ENCODE data around the gene ATXN3.
"Not testable (repeated sequence)": the region's sequence is repeated elsewhere in the genome, so short reads cannot be mapped to it uniquely, and the experiment has no call there.

The ATXN3 gene

DNA sequence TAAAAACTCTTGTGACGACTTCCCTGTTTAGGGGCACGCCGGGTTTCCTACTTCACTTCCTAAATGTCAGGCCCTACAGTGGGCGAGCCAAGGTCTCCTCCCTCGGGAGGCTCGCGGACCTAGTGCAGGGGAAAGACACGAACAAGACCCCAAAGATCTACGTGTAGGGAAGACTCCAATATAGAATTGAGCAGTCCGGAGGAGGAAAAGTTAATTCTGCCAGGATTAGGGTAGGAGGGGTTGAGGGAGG lies 564 bp downstream of the ATXN3 start:
- no peaks in the 10 kb centered on the region for H3K9me3 Mint-ChIP-seq
- H3K27ac Mint-ChIP-seq = peak overlapping the region; percentile 88
- H3K4me1 Mint-ChIP-seq (ENCODE audit: low read depth) = peaks cover 20% of the 10 kb centered on the region
- peaks cover 2% of the 10 kb centered on the region for H3K36me3 Mint-ChIP-seq (ENCODE audit: low read depth)
- H3K4me3 Mint-ChIP-seq = peak overlapping the region; percentile 94
- H3K27me3 Mint-ChIP-seq (ENCODE audit: low read depth) = no peaks in the 10 kb centered on the region

DNA sequence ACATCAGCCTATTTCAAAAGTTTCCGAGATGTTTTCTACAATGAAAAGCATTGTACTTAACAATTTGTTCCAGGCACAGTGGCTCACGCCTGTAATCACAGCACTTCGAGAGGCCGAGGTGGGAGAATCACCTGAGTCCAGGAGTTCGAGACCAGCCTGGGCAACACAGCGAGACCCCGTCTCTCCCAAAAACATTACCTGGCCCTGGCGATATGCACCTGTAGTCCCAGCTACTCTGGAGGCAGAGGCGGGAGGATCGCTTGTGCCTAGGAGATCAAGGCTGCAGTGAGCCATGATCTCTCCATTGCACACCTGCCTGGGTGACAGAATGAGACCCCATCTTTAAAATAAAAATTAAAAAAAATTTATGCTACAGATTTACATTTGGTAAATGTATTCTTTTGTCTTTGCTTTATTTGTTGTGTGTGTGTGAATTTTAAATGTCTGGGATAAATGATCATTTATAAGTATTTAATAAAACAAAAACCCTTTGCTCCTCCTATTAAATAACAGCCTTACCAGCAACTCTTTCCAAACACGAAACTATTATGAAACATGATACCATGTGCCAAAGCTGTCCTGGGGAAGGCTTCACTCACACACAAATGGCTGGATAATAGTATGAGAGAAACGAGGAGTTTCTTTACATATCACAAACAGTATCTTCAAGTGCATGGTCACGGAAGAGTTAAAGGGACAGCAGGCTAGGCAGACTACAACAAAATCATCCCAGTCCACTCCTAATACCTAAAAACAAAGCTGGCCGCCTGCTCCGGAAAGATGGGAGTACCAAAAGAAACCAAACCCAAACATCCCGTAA lies 1.1 kb downstream of the ATXN3 start:
- H3K27ac Mint-ChIP-seq = peak overlapping the region; percentile 88
- H3K4me3 Mint-ChIP-seq = peak overlapping the region; percentile 94
- H3K27me3 Mint-ChIP-seq (ENCODE audit: low read depth) = no peaks in the 10 kb centered on the region
- H3K9me3 Mint-ChIP-seq = no peaks in the 10 kb centered on the region
- peaks cover 22% of the 10 kb centered on the region for H3K4me1 Mint-ChIP-seq (ENCODE audit: low read depth)
- H3K36me3 Mint-ChIP-seq (ENCODE audit: low read depth) = peaks cover 2% of the 10 kb centered on the region

DNA sequence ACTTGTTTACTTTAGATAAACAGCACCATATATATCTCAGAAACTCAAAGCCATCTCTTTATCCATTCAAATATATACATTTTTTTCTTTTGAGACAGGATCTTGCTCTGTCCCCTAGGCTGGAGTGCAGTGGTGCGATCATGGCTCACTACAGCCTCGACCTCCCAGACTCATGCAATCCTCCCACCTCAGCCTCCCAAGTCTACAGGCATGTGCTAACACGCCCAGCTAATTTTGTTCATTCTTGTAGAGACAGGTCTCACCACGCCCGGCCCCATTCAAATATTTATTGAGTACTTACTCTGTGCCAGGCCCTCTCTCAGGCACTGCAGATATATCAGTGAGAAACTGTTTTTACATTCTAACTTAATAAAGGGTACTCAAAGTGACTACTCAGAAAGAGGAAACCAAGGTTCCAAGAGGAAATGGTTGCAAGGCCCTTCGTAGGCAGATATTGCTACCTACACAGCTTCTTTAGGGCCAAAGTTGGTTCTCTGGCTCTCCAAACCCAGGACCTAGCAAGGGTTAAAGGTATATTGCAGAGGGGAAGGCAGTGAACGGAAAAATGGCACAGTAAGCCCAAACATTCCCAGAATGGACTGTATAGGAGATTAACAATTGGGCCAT lies 2.9 kb downstream of the ATXN3 start:
- Mint-ChIP-seq H3K36me3 (ENCODE audit: low read depth) (peaks cover 2% of the 10 kb centered on the region), H3K4me1 (ENCODE audit: low read depth) (peaks cover 28% of the 10 kb centered on the region), H3K9me3 (no peaks in the 10 kb centered on the region), H3K27ac (no peak overlapping the region), H3K4me3 (no peak overlapping the region), H3K27me3 (ENCODE audit: low read depth) (no peaks in the 10 kb centered on the region)

DNA sequence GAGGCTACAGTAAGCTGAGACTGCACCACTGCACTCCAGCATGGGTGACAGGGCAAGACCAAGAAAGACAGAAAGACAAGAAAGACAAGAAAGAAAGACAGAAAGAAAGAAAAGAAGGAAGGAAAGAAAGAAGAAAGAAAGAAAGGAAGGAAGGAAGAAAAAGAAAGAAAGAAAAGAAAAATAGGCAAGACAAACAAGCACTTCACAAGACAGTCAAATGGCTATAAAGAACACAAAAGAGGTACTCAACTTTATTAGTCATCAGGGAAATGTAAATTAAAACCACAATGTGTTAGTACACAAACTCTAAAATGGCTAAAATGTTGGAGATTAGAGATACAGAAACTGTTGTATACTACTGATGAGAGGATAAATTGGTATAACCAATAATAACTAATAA lies 6.6 kb downstream of the ATXN3 start:
- Mint-ChIP-seq H3K4me3 (no peak overlapping the region), H3K27ac (no peak overlapping the region), H3K9me3 (no peaks in the 10 kb centered on the region), H3K27me3 (ENCODE audit: low read depth) (no peaks in the 10 kb centered on the region), H3K4me1 (ENCODE audit: low read depth) (peaks cover 17% of the 10 kb centered on the region), H3K36me3 (ENCODE audit: low read depth) (peaks cover 4% of the 10 kb centered on the region)

DNA sequence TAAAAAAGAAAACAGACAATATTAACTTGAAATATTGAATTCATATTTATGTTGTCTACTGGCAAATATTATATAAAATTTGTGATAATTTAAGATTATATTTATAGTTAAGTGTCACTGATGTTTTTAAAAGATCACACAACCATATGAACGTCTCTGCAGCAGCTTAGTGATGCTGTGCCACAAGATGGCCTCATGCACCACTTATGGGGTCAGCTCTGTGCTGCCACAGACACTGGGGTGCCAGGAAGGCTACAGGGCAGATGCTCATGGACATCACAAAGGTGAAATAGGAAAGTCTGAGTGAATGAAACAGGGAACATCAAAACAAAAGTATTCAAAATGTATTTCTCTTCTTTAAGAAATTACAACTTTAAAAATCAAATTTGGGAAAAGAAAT lies 13.1 kb downstream of the ATXN3 start:
- Mint-ChIP-seq H3K27ac (no peak overlapping the region), H3K9me3 (no peaks in the 10 kb centered on the region), H3K4me1 (ENCODE audit: low read depth) (no peaks in the 10 kb centered on the region), H3K36me3 (ENCODE audit: low read depth) (peaks cover 10% of the 10 kb centered on the region), H3K27me3 (ENCODE audit: low read depth) (no peaks in the 10 kb centered on the region), H3K4me3 (no peak overlapping the region)

DNA sequence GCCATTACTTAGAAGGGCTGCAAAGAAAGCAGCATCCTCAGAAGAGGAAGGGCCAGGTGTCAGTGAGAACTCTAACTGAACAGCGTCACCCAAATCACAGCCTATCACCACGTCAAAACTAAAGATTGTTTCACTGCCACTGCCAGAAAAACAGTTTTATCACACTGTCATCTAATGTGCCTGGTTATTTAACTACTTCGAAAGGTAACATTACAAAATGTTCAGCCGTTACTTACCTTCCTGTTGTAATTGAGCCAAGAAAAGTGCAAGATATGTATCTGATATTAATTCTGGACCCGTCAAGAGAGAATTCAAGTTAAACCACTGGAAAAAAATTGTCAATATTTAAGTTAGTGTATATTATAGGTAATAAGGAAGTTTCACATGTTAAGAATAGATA lies 17.9 kb downstream of the ATXN3 start:
- Mint-ChIP-seq H3K4me3 (no peak overlapping the region), H3K36me3 (ENCODE audit: low read depth) (peaks cover 19% of the 10 kb centered on the region), H3K27ac (no peak overlapping the region), H3K4me1 (ENCODE audit: low read depth) (no peaks in the 10 kb centered on the region), H3K27me3 (ENCODE audit: low read depth) (no peaks in the 10 kb centered on the region), H3K9me3 (no peaks in the 10 kb centered on the region)

DNA sequence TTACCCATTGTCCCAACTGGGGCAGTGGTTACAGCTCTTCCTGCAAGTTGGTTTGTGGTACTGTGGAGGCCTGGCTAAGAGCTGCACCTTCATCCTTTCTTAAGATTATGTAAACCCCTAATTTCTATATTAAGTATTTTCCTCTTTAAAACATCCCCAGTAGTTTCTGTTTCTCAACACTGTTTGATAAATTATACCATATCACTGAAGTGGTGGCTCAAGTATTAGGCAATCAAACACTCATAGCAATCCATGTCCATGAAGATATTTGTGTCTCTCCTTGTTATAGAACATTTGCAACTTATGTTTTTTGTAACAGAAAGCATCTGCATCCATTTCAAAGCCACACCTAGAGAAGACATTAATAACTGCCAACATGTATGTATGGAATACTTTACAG lies 31.8 kb downstream of the ATXN3 start:
- Mint-ChIP-seq H3K36me3 (ENCODE audit: low read depth) (peaks cover 6% of the 10 kb centered on the region), H3K27me3 (ENCODE audit: low read depth) (no peaks in the 10 kb centered on the region), H3K27ac (no peak overlapping the region), H3K4me1 (ENCODE audit: low read depth) (no peaks in the 10 kb centered on the region), H3K4me3 (no peak overlapping the region), H3K9me3 (no peaks in the 10 kb centered on the region)

DNA sequence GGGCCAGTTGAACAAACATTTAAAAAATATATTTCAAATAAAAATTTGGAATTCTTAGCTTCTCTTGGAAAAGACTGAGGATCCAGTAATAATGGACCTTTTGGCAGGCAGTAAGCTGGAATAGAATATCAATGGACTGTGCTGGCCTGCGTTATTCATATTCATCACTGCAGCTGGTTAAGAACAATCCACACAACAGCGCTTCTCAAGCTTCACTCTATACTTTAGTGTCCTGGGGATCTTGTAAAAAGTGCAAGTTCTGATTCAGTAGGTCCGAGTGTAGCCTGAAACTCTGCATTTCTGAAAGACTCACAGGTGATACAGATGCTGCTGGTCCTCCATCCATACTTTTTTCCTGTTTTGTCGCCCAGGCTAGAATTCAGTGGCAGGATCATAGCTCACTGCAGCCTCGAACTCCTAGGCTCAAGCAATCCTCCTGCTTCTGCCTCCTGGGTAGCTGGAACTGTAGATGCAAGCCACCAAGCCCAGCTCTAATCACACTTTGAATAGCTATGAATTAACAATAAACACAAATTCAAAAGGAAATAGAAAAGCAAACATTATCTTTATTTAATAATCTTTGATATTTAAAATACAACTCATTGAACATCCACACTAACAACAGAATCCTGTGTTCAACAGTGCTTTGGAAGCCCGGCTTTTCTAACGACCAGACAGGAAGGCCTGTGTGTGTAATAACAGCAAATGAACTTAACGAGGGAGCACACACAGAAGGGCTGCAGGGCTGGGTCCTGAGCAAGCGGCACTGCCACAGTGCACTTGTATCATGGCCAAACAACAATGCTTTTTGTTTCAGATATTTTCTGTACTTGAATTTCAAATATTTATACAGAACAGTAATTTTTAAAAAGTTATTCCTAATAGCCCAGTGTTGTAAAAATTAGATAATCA lies 48.1 kb downstream of the ATXN3 start:
- H3K27ac Mint-ChIP-seq = no peak overlapping the region
- no peaks in the 10 kb centered on the region for H3K4me1 Mint-ChIP-seq (ENCODE audit: low read depth)
- H3K9me3 Mint-ChIP-seq = no peaks in the 10 kb centered on the region
- no peaks in the 10 kb centered on the region for H3K36me3 Mint-ChIP-seq (ENCODE audit: low read depth)
- no peak overlapping the region for H3K4me3 Mint-ChIP-seq
- H3K27me3 Mint-ChIP-seq (ENCODE audit: low read depth) = no peaks in the 10 kb centered on the region

DNA sequence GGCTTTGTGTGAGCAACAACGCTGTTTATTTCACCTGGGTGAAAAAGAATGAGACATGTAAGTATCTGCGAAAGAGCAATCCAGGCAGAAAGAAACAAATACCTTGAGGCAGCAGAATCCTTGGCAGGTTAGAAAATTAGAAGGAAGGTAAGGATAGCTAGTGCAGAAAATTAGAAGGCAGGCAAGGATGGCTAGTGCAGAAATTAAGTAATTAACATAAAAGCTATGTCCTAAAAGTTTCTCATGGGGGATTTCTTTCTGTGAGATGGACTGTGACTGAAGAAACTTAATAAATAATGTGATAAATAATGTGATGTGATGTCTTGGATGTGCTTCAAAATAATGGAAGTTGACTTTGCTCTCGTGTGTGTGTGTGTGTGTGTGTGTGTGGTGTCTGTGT lies 56.6 kb downstream of the ATXN3 start:
- Mint-ChIP-seq H3K9me3 (peaks cover 3% of the 10 kb centered on the region), H3K27ac (no peak overlapping the region), H3K4me3 (no peak overlapping the region), H3K36me3 (ENCODE audit: low read depth) (peaks cover 4% of the 10 kb centered on the region), H3K4me1 (ENCODE audit: low read depth) (no peaks in the 10 kb centered on the region), H3K27me3 (ENCODE audit: low read depth) (no peaks in the 10 kb centered on the region)

DNA sequence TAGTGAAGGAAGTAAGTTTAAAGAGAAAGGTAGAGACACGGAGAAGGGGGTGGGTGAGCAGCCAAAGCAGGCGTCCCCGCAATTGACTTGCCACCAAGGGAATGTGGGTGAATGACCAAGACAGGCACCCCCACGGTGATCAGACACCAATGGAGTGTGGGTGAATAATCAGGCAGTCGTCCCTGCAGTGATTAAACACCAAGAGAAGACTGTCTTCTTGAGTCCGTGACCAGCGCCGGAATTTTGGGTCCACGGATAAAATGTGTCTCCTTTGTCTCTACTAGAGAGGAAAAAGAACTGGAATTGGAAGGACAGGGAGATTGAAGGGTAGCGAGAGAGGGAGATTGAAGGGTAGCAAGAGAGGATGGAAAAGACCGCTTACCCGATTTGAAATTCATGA lies 57.2 kb downstream of the ATXN3 start:
- not testable (repeated sequence) for H3K9me3 Mint-ChIP-seq; H3K4me3 Mint-ChIP-seq; H3K27ac Mint-ChIP-seq; H3K36me3 Mint-ChIP-seq (ENCODE audit: low read depth); H3K27me3 Mint-ChIP-seq (ENCODE audit: low read depth); H3K4me1 Mint-ChIP-seq (ENCODE audit: low read depth)

DNA sequence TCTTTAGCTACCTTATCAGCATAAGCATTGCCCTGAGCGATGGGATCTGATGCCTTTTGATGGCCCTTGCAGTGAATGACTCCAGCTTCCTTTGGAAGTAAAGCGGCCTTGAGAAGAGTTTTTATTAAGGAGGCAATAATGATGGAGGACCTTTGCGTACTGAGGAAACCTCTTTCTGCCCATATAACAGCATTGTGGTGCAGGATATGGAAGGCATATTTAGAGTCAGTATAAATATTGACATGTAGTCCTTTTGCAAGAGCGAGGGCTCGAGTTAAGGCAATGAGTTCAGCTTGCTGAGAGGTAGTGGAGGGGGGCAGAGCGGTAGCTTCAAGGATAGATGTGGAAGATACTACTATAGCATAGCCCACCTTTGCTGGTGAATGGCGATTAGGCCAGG lies 60.5 kb downstream of the ATXN3 start:
- H3K27ac Mint-ChIP-seq; H3K9me3 Mint-ChIP-seq; H3K27me3 Mint-ChIP-seq (ENCODE audit: low read depth); H3K4me3 Mint-ChIP-seq; H3K36me3 Mint-ChIP-seq (ENCODE audit: low read depth); H3K4me1 Mint-ChIP-seq (ENCODE audit: low read depth): not testable (repeated sequence)

DNA sequence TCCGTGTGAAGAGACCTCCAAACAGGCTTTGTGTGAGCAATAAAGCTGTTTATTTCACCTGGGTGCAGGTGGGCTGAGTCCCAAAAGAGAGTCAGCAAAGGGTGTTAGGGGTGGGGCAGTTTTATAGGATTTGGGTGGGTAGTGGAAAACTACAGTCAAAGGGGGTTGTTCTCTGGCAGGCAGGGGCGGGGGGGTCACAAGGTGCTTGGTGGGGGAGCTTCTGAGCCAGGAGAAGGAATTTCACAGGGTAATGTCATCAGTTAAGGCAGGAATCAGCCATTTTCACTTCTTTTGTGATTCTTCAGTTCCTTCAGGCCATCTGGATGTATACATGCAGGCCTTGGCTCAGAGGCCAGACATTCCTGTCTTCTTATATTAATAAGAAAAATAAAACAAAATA lies 64.6 kb downstream of the ATXN3 start:
- peak overlapping the region; percentile 8 for H3K27ac Mint-ChIP-seq
- not testable (repeated sequence) for H3K27me3 Mint-ChIP-seq (ENCODE audit: low read depth); H3K36me3 Mint-ChIP-seq (ENCODE audit: low read depth); H3K4me3 Mint-ChIP-seq; H3K9me3 Mint-ChIP-seq
- peaks cover 19% of the 10 kb centered on the region for H3K4me1 Mint-ChIP-seq (ENCODE audit: low read depth)

DNA sequence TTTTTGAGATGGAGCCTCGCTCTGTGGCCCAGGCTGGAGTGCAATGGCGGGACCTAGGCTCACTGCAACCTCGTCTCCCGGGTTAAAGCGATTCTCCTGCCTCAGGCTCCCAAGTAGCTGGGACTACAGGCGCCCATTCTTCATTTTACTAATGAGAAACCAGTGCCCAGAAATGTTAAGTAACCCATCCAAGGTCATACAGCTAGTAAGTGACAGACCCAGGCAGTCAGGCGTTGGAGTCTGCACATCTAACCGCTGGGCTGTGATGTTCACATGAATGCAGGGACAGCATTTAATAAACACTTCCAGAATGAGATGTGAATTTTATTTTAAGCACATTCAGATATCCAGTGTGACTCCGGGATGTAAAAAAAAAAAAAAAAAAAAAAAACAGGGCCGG lies 65.2 kb downstream of the ATXN3 start:
- peak overlapping the region; percentile 6 for H3K4me3 Mint-ChIP-seq

DNA sequence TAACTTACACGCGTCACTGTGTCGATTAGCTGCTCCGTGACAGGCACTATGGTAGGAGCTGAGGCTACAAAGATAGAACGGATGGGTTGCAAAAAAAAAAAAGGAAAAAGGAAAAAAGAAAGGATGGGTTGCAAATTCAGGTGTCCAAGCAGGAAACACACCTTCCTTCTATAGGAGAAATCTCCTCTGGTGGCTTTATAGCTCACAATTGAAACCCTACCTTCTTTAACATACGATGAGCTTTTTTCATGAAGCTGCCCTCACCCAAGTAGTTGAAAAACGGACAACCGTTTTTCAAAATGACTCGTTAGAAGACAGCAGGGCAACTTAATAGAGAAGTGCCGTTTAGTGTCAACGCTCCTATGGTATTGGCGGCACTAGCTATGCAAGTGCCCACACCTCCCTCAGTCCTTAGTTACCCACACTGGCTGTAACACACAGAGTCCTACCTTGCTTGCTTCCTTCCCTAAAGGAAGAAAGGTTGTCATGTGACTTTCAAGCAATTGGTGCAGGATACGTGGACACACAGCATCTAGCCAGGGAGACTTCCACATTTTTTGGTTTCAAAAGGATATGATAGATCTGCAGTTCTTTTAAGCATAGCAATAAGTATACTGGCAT lies 65.8 kb downstream of the ATXN3 start:
- Mint-ChIP-seq H3K4me1 (ENCODE audit: low read depth) (peaks cover 26% of the 10 kb centered on the region), H3K27me3 (ENCODE audit: low read depth) (no peaks in the 10 kb centered on the region), H3K4me3 (peak overlapping the region; percentile 95), H3K36me3 (ENCODE audit: low read depth) (peaks cover 9% of the 10 kb centered on the region), H3K9me3 (no peaks in the 10 kb centered on the region), H3K27ac (peak overlapping the region; percentile 98)

More for the DNA sequence above, 65.2 kb downstream of the ATXN3 start:
- no peaks in the 10 kb centered on the region for H3K27me3 Mint-ChIP-seq (ENCODE audit: low read depth)
- H3K4me1 Mint-ChIP-seq (ENCODE audit: low read depth) = peaks cover 23% of the 10 kb centered on the region
- no peaks in the 10 kb centered on the region for H3K9me3 Mint-ChIP-seq
- H3K36me3 Mint-ChIP-seq (ENCODE audit: low read depth) = peaks cover 9% of the 10 kb centered on the region
- peak overlapping the region; percentile 32 for H3K27ac Mint-ChIP-seq
